WERI-Rb-1 (cell line): ENCODE results near the gene KCNK4.
A peak's percentile ranks its signal among the peaks of the same experiment; 100 is the strongest.

Source experiments
- DNase-seq: peaks from one replicate; pipeline ENCODE4 v3.0.0-alpha.2; 2020
- H3K27ac ChIP-seq: fragments of 250-450 bp; sonication (Bioruptor Pico); 2 replicates; pipeline ENCODE4 v1.5.1; 2020; ENCODE audit warnings: mild to moderate bottlenecking, moderate library complexity
- H3K27me3 ChIP-seq: fragments of 250-450 bp; sonication (Bioruptor Pico); 2 replicates; pipeline ENCODE4 v1.5.1; 2021; ENCODE audit warnings: mild to moderate bottlenecking, low read depth, moderate library complexity; ENCODE audit not compliant: insufficient read depth, severe bottlenecking
- H3K36me3 ChIP-seq: fragments of 250-450 bp; sonication (Bioruptor Pico); 2 replicates; pipeline ENCODE4 v1.5.1; 2020; ENCODE audit warnings: mild to moderate bottlenecking, moderate library complexity
- H3K4me3 ChIP-seq: 2 replicates; pipeline ENCODE4 v1.5.1; 2011; ENCODE audit warnings: low read depth, mild to moderate bottlenecking, control low read depth, low read length
- H3K9me3 ChIP-seq: fragments of 250-450 bp; sonication (Bioruptor Pico); 2 replicates; pipeline ENCODE4 v1.5.1; 2021; ENCODE audit warnings: mild to moderate bottlenecking, moderate library complexity; ENCODE audit not compliant: severe bottlenecking
- CTCF ChIP-seq: IDR thresholded peaks from 2 replicates; pipeline ENCODE4 v1.5.1; 2011; ENCODE audit warnings: low read depth, mild to moderate bottlenecking, control low read depth, inconsistent platforms, low read length

The KCNK4 gene

GRCh38 chr11:64317961-64318765, 27.1 kb downstream of the KCNK4 start, which contains the start of gene PRDX5:
TSS of gene PRDX5 (plus strand) at chr11:64318121. CDS start at chr11:64318216, 95 bp downstream.
- Histone ChIP-seq H3K4me3 (peak within 1 kb of the TSS; percentile 85), H3K27ac (peak within 1 kb of the TSS; percentile 94), H3K9me3 (no peaks in the 10 kb centered on the region), H3K27me3 (no peaks in the 10 kb centered on the region), H3K36me3 (peaks cover 14% of the 10 kb centered on the region)
- peak; percentile 96 for DNase-seq
- peak; percentile 72 for TF ChIP-seq CTCF

GRCh38 chr11:64318766-64319761, 28.0 kb downstream of the KCNK4 start:
- no peaks in the 10 kb centered on the region for H3K9me3 ChIP-seq
- H3K4me3 ChIP-seq = peak overlapping the region; percentile 85
- H3K27me3 ChIP-seq = no peaks in the 10 kb centered on the region
- peaks cover 14% of the 10 kb centered on the region for H3K36me3 ChIP-seq
- TF ChIP-seq CTCF = no peak
- peak overlapping the region; percentile 94 for H3K27ac ChIP-seq
- DNase-seq = peak; percentile 49

GRCh38 chr11:64320556-64320955, 29.5 kb downstream of the KCNK4 start:
- Histone ChIP-seq H3K36me3 (peaks cover 1% of the 10 kb centered on the region; the same call in 1 of the 2 replicates), H3K27ac (no peak overlapping the region), H3K9me3 (no peaks in the 10 kb centered on the region), H3K4me3 (no peak overlapping the region), H3K27me3 (no peaks in the 10 kb centered on the region)
- no peak for TF ChIP-seq CTCF
- no peak for DNase-seq

GRCh38 chr11:64321026-64321425, 29.9 kb downstream of the KCNK4 start:
- Histone ChIP-seq H3K4me3 (no peak overlapping the region), H3K27ac (no peak overlapping the region), H3K9me3 (no peaks in the 10 kb centered on the region), H3K36me3 (no peaks in the 10 kb centered on the region), H3K27me3 (no peaks in the 10 kb centered on the region)
- no peak for DNase-seq
- no peak for TF ChIP-seq CTCF

- no peak overlapping the region for H3K27ac ChIP-seq
- no peaks in the 10 kb centered on the region for H3K27me3 ChIP-seq
- H3K36me3 ChIP-seq = no peaks in the 10 kb centered on the region
Observed at GRCh38 chr11:64321533-64321932, 30.4 kb downstream of the KCNK4 start.

More at GRCh38 chr11:64321533-64321932, 30.4 kb downstream of the KCNK4 start:
- H3K9me3 ChIP-seq = no peaks in the 10 kb centered on the region
- H3K4me3 ChIP-seq = no peak overlapping the region
- no peak for TF ChIP-seq CTCF
- no peak for DNase-seq
